ENCODE data around the gene ELFN1. TPM values are rescaled to one million over a fixed set of nuclear protein-coding genes. Genes with fewer than 3 reads are reported as not detected.

The ELFN1 gene
- total RNA-seq, 1 donor = 1.6 TPM

- DNase-seq (ENCODE audit: low read depth) = no peak
- TF ChIP-seq CTCF (IDR thresholded peaks at IDR 0.05; ENCODE audit: insufficient read depth, low read length) = no peak
- no peak overlapping the region for H3K4me3 ChIP-seq (ENCODE audit: low read depth, low read length)
These were observed 67.4 kb downstream of the ELFN1 start for GRCh38 chr7:1737523-1737922.

DNA sequence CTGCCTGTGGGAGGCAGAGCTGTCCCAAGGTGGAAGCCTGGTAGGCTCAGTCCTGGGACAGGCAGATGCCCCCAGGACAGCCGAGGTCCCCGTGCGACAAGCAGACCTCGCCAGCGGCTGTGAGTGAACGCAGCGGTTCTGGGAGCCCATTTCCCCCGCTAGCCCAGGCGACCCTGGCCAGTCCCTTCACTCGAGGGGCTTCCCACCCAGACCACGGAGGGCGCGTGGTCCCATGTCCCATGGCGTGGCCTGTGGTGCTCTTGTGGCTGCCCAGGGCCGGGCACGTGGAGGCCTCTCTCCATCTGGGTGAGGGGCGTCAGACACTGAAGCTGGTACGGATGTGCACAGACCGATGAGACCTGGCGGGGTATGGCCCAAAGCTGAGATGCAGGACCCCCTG lies 67.9 kb downstream of the ELFN1 start:
- no peak for DNase-seq (ENCODE audit: low read depth)
- no peak for TF ChIP-seq CTCF (IDR thresholded peaks at IDR 0.05; ENCODE audit: insufficient read depth, low read length)
- H3K4me3 ChIP-seq (ENCODE audit: low read depth, low read length) = no peak overlapping the region

DNA sequence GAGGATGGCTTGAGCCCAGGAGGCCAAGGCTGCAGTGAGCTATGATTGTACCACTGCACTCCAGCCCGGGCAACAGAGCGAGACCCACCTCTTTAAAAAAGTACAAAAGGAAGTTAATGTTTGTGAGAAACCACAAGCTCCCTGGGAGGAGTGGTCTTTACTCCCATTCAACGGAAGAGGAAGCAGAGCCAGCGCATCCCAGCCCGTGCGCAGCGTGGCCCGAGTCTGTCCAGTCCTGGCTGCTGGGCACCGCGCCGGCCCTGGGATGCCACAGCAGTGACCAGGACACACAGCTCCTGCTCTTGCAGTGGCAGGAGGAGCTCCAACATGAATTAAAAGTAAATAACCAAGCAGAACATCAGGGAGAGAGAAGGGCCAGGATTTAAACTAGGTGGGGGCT lies 68.4 kb downstream of the ELFN1 start:
- H3K4me3 ChIP-seq (ENCODE audit: low read depth, low read length) = no peak overlapping the region
- no peak for DNase-seq (ENCODE audit: low read depth)
- TF ChIP-seq CTCF (IDR thresholded peaks at IDR 0.05; ENCODE audit: insufficient read depth, low read length) = no peak

GRCh38 chr7:1738956-1739355 lies 68.9 kb downstream of the ELFN1 start:
- no peak for DNase-seq (ENCODE audit: low read depth)
- no peak overlapping the region for H3K4me3 ChIP-seq (ENCODE audit: low read depth, low read length)
- TF ChIP-seq CTCF (IDR thresholded peaks at IDR 0.05; ENCODE audit: insufficient read depth, low read length) = no peak

DNA sequence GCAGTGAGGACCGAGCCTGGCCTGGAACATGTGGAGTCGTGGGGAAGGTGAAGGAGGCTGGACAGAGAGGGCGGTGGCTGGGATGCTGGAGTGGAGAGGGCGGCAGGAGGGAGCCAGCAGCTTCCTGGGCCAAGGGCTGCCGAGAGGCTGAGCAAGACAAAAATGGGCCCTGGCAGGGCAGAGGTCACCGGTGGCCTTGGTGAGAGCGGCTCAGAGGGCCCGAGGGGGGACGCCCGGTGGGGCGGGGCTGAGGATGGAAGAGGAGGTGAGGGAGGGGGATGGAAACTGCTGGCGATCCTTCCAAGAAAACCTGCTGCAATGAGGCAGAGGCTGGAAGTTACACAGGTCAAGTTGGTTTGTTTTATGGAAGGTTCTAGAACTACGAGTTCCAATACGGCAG lies 69.5 kb downstream of the ELFN1 start:
- no peak overlapping the region for H3K4me3 ChIP-seq (ENCODE audit: low read depth, low read length)
- no peak for TF ChIP-seq CTCF (IDR thresholded peaks at IDR 0.05; ENCODE audit: insufficient read depth, low read length)
- DNase-seq (ENCODE audit: low read depth) = no peak

GRCh38 chr7:1740214-1740613 lies 70.1 kb downstream of the ELFN1 start:
- DNase-seq (ENCODE audit: low read depth) = no peak
- no peak overlapping the region for H3K4me3 ChIP-seq (ENCODE audit: low read depth, low read length)
- no peak for TF ChIP-seq CTCF (IDR thresholded peaks at IDR 0.05; ENCODE audit: insufficient read depth, low read length)

DNA sequence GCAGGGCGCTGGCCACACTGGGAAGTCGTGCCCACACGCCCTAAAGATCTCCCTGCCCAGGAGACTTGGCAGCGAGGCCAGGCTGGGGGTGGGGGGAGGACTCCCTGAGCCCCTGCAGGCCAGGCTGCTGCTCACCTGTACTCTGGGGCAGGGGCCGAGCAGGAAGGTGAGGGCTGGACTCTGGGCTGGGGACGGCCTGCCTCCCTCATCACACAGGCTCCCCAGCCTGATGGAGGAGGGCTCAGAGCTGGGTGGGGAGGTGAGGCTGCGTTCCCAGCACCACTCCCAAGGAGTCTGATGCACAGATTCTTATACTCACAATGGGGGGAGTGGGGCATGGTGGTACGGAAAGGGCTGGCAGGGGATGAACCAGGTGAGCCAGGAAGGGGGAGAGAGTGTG lies 71.2 kb downstream of the ELFN1 start:
- H3K4me3 ChIP-seq (ENCODE audit: low read depth, low read length) = no peak overlapping the region
- no peak for DNase-seq (ENCODE audit: low read depth)
- no peak for TF ChIP-seq CTCF (IDR thresholded peaks at IDR 0.05; ENCODE audit: insufficient read depth, low read length)
